OCI-LY3 (cell line): Measurements from ENCODE around the gene SLC25A45.

Experiments
- H2AFZ ChIP-seq: fragments of 200-600, 300-600 bp; shearing (Covaris generic); 2 replicates; pipeline ENCODE4 v1.6.0; 2014; ENCODE audit warnings: antibody characterized with exemption, low read depth, low read length
- H3K27ac ChIP-seq: fragments of 200-600, 300-600 bp; sonication (generic); 2 replicates; pipeline ENCODE4 v1.5.1; 2014; ENCODE audit warnings: mild to moderate bottlenecking, low read length, moderate library complexity, mixed read lengths
- H3K27me3 ChIP-seq: fragments of 200-600, 300-600 bp; sonication (generic); 2 replicates; pipeline ENCODE4 v1.6.1; 2014; ENCODE audit warnings: low read depth, low read length, mixed read lengths
- H3K36me3 ChIP-seq: fragments of 200-600, 300-600 bp; sonication (generic); replicated peaks from 2 replicates; pipeline ENCODE3; 2014; ENCODE audit warnings: low read depth, low read length, mixed read lengths
- H3K4me1 ChIP-seq: fragments of 300-600, 200-600 bp; sonication (generic); 2 replicates; pipeline ENCODE4 v1.6.1; 2014; ENCODE audit warnings: low read length, mixed read lengths
- H3K4me2 ChIP-seq: fragments of 200-600, 300-600 bp; sonication (generic); 2 replicates; pipeline ENCODE4 v1.6.1; 2014; ENCODE audit warnings: low read length, mixed read lengths
- H3K4me3 ChIP-seq: fragments of 300-600, 200-600 bp; sonication (generic); 2 replicates; pipeline ENCODE4 v1.5.1; 2014; ENCODE audit warnings: antibody characterized with exemption, mild to moderate bottlenecking, low read length, moderate library complexity
- H3K79me2 ChIP-seq: fragments of 300-600, 200-600 bp; shearing (Covaris generic); 2 replicates; pipeline ENCODE4 v1.6.1; 2014; ENCODE audit warnings: mild to moderate bottlenecking, low read length, mixed read lengths
- H3K9ac ChIP-seq: fragments of 300-600, 200-600 bp; shearing (Covaris generic); 2 replicates; pipeline ENCODE4 v1.6.0; 2014; ENCODE audit warnings: mild to moderate bottlenecking, low read length, moderate library complexity
- H3K9me3 ChIP-seq: fragments of 200-600, 300-600 bp; shearing (Covaris generic); 2 replicates; pipeline ENCODE4 v1.6.1; 2014; ENCODE audit warnings: low read length, mixed read lengths; ENCODE audit not compliant: insufficient read depth
- H4K20me1 ChIP-seq: fragments of 200-600, 300-600 bp; sonication (generic); 2 replicates; pipeline ENCODE4 v1.6.1; 2016; ENCODE audit warnings: low read length, mixed read lengths; ENCODE audit not compliant: insufficient read depth
- EZH2phosphoT487 ChIP-seq: fragments of 200-600 bp; shearing (Covaris generic); IDR thresholded peaks from 2 replicates; pipeline ENCODE4 v1.6.1; 2018; ENCODE audit warnings: antibody characterized with exemption, mixed run types, low read depth
- TF ChIP-seq, protein P1 (sequence below): fragments of 200-600, 300-600 bp; sonication (generic); IDR thresholded peaks from 2 replicates; pipeline ENCODE4 v1.5.1; 2014; ENCODE audit warnings: antibody characterized with exemption, low read length, low read depth

Gene SLC25A45

GRCh38 chr11:65425105-65425970 is 42.9 kb upstream of the SLC25A45 start:
- Histone ChIP-seq H3K4me1 (peaks cover 56% of the 10 kb centered on the region), H3K27ac (peak overlapping the region; percentile 97), H3K27me3 (no peaks in the 10 kb centered on the region), H3K36me3 (peaks cover 62% of the 10 kb centered on the region), H4K20me1 (peaks cover 72% of the 10 kb centered on the region), H3K4me3 (peak overlapping the region; percentile 82), H3K4me2 (peak overlapping the region; percentile 92), H3K9ac (peak overlapping the region; percentile 96), H2AFZ (no peak overlapping the region), H3K79me2 (peaks cover 96% of the 10 kb centered on the region), H3K9me3 (no peaks in the 10 kb centered on the region)
- TF ChIP-seq, protein P1, sequence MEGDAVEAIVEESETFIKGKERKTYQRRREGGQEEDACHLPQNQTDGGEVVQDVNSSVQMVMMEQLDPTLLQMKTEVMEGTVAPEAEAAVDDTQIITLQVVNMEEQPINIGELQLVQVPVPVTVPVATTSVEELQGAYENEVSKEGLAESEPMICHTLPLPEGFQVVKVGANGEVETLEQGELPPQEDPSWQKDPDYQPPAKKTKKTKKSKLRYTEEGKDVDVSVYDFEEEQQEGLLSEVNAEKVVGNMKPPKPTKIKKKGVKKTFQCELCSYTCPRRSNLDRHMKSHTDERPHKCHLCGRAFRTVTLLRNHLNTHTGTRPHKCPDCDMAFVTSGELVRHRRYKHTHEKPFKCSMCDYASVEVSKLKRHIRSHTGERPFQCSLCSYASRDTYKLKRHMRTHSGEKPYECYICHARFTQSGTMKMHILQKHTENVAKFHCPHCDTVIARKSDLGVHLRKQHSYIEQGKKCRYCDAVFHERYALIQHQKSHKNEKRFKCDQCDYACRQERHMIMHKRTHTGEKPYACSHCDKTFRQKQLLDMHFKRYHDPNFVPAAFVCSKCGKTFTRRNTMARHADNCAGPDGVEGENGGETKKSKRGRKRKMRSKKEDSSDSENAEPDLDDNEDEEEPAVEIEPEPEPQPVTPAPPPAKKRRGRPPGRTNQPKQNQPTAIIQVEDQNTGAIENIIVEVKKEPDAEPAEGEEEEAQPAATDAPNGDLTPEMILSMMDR: peak; percentile 9; the same call in 1 of the 2 replicates
- TF ChIP-seq EZH2phosphoT487: no peak

DNA sequence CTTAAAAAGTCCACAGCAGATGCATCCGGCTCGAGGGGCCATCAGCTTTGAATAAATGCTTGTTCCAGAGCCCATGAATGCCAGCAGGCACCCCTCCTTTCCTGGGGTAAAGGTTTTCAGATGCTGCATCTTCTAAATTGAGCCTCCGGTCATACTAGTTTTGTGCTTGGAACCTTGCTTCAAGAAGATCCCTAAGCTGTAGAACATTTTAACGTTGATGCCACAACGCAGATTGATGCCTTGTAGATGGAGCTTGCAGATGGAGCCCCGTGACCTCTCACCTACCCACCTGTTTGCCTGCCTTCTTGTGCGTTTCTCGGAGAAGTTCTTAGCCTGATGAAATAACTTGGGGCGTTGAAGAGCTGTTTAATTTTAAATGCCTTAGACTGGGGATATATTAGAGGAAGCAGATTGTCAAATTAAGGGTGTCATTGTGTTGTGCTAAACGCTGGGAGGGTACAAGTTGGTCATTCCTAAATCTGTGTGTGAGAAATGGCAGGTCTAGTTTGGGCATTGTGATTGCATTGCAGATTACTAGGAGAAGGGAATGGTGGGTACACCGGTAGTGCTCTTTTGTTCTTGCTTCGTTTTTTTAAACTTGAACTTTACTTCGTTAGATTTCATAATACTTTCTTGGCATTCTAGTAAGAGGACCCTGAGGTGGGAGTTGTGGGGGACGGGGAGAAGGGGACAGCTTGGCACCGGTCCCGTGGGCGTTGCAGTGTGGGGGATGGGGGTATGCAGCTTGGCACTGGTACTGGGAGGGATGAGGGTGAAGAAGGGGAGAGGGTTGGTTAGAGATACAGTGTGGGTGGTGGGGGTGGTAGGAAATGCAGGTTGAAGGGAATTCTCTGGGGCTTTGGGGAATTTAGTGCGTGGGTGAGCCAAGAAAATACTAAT is 42.0 kb upstream of the SLC25A45 start:
- Histone ChIP-seq H3K4me3 (peak overlapping the region; percentile 82), H3K36me3 (peaks cover 61% of the 10 kb centered on the region), H4K20me1 (peaks cover 63% of the 10 kb centered on the region), H2AFZ (no peak overlapping the region), H3K9ac (peak overlapping the region; percentile 96), H3K79me2 (peaks cover 96% of the 10 kb centered on the region), H3K27me3 (no peaks in the 10 kb centered on the region), H3K4me2 (peak overlapping the region; percentile 92), H3K4me1 (peaks cover 56% of the 10 kb centered on the region), H3K27ac (peak overlapping the region; percentile 97), H3K9me3 (no peaks in the 10 kb centered on the region)
- no peak for TF ChIP-seq EZH2phosphoT487
- TF ChIP-seq, protein P1: no peak

GRCh38 chr11:65423516-65424204 is 41.2 kb upstream of the SLC25A45 start:
- Histone ChIP-seq H3K27me3 (no peaks in the 10 kb centered on the region), H3K4me1 (peaks cover 55% of the 10 kb centered on the region), H3K4me2 (peak overlapping the region; percentile 92), H3K4me3 (peak overlapping the region; percentile 82), H3K9me3 (no peaks in the 10 kb centered on the region), H3K36me3 (peaks cover 55% of the 10 kb centered on the region), H3K9ac (peak overlapping the region; percentile 96), H2AFZ (no peak overlapping the region), H3K79me2 (peaks cover 92% of the 10 kb centered on the region), H4K20me1 (peaks cover 55% of the 10 kb centered on the region), H3K27ac (peak overlapping the region; percentile 97)
- TF ChIP-seq, protein P1: no peak
- no peak for TF ChIP-seq EZH2phosphoT487
